ENCODE measurements around the gene MAEA.

GRCh38 chr4:1369091-1369450 lies 79.4 kb downstream of the MAEA start:
- TF ChIP-seq, protein P1, sequence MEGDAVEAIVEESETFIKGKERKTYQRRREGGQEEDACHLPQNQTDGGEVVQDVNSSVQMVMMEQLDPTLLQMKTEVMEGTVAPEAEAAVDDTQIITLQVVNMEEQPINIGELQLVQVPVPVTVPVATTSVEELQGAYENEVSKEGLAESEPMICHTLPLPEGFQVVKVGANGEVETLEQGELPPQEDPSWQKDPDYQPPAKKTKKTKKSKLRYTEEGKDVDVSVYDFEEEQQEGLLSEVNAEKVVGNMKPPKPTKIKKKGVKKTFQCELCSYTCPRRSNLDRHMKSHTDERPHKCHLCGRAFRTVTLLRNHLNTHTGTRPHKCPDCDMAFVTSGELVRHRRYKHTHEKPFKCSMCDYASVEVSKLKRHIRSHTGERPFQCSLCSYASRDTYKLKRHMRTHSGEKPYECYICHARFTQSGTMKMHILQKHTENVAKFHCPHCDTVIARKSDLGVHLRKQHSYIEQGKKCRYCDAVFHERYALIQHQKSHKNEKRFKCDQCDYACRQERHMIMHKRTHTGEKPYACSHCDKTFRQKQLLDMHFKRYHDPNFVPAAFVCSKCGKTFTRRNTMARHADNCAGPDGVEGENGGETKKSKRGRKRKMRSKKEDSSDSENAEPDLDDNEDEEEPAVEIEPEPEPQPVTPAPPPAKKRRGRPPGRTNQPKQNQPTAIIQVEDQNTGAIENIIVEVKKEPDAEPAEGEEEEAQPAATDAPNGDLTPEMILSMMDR (IDR thresholded peaks at IDR 0.05; ENCODE audit: low read depth, low read length, missing input control), result no peak
- TF ChIP-seq, protein P2, sequence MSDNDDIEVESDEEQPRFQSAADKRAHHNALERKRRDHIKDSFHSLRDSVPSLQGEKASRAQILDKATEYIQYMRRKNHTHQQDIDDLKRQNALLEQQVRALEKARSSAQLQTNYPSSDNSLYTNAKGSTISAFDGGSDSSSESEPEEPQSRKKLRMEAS (IDR thresholded peaks at IDR 0.05), result no peak
- TF ChIP-seq TAF1 (conservative IDR thresholded peaks at IDR 0.05) (no peak), SP1 (IDR thresholded peaks at IDR 0.05) (no peak), GABPA (IDR thresholded peaks at IDR 0.05 in 1 of 2, conservative IDR thresholded peaks at IDR 0.05 in 1 of 2) (no peak), ATF3 (IDR thresholded peaks at IDR 0.05) (no peak), REST (IDR thresholded peaks at IDR 0.05) (no peak), YY1 (IDR thresholded peaks at IDR 0.05) (no peak), JUND (IDR thresholded peaks at IDR 0.05) (no peak), RAD21 (IDR thresholded peaks at IDR 0.05) (no peak), EGR1 (IDR thresholded peaks at IDR 0.05; ENCODE audit: low read depth in 2 of 2) (no peak), RXRA (IDR thresholded peaks at IDR 0.05) (no peak), FOXA1 (IDR thresholded peaks at IDR 0.05) (no peak), ZBTB33 (IDR thresholded peaks at IDR 0.05) (no peak)

Measured in liver (tissue), 3 donors.